Measurements from ENCODE around the gene HELB.

The HELB gene

DNA sequence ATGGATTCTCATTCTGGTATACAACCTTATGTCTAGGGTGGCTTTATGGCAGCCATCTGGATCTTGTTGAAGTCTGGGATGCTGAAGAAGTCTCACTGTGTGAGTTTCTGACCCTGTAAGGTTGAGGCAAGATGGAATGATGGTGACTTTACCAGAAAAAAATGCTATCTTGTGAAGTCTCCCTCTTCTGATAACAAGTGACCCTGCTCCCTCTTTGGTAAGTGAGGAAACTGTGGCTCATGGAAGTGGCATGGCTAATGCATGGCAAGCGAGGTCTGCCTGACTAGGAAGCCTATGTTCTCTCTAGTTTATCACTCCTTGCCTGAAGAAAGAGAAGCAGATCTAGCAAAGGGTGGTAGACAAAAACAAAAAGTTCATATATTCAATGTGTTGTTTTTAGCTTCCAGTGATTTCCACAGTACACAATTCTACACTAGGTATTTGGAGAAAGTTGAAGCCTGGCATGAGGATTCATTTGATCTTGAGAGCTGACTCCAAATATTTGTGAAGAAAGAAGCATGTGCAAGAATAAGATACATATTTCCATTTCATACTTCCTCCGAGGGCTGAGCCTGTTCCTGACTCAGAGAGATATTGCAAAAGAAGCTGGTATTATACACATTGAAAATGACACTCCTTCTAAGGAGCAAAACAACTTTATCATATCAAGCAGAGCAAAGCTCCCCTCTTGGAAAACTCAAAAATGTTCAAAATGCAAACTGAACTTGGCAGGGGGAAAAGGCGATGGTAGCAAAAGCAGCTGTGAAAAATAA is 63.6 kb downstream of the HELB start:
- DNase-seq (ENCODE audit: low spot score), result no peak

DNA sequence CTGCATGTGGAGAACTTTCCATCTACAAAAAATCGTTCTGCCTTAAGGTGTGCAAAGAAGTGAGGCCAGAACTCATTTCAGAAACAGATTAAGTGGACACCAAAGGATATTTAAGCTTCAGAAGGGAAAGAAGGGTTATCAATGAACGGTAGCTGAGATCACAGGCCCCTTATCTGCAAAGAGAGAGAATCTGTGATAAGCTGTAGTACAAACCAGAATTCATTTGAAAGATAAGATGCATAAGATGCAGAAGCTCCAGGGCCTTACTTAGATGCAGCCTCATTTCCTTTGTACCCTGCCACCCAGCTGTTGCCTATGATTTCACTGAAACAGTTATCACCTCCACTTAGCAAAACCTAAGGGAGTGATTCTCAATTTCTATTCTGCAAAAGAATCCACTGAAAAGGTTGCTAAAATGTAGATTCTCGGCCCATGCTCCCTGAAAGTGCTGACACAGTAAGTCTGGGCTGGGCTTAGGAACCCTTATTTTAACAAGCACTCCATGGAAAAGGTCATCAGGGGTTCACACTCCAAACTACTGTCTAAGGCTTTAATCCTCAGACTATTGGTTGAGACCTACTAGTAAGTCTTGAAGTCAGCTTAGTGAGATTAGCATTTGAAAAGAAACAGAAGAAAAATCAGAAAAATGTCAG is 64.8 kb downstream of the HELB start:
- DNase-seq (ENCODE audit: low spot score), result no peak

DNA sequence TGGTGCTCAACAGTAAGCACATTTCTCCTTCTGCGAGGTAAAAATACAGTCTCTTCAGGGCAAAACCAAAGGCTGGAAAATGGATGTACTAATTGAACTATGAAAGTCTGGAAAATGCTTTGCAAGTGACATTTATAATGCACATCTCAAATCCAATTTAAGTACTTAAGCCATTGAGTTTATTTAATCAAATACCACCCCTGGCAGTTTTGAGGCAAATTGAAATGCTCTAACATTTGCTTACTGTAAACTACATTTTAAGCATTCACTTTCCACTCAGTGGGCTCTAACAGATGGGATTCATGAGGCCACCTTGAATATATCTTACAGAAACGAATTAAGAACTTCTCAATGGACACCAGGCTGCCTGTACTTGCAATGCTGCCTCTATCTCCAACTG is 69.7 kb downstream of the HELB start:
- no peak for DNase-seq (ENCODE audit: low spot score)

DNA sequence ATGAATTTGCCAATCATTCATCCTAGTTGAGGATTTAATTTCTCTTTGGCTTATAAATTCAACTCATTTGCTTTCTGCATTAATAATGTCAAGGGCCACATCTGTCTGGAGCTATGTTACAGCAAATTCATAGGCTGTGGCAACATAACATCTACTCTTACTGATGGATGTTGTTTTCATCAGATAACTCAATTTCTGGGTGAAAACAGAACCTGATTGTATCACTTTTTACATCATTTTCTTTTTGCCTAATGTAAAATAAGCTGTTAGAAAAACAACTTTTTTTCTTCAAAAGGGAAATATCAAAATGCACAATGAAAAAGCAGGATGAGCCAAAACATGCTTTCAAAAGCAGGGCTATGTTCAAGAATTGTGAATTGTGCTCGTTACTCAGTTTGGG is 73.3 kb downstream of the HELB start:
- no peak for DNase-seq (ENCODE audit: low spot score)

DNA sequence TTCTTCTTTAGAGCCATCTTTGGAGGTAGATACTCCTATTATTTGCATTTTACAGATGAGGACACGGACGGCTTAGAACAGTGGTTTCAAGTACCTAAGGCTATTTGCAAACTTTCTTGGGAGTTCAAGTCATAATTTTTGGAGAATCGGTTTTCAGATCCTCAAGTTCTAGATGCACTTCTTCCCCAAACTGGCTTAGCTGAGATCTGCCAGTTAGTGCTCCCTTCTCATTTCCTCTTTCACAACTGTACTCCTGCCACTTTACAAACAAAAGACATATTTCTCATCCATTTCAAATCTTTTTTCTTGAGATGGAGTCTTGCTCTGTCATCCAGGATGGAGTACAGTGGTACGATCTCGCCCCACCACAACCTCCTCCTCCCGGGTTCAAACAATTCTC is 77.3 kb downstream of the HELB start:
- DNase-seq (ENCODE audit: low spot score), result no peak

DNA sequence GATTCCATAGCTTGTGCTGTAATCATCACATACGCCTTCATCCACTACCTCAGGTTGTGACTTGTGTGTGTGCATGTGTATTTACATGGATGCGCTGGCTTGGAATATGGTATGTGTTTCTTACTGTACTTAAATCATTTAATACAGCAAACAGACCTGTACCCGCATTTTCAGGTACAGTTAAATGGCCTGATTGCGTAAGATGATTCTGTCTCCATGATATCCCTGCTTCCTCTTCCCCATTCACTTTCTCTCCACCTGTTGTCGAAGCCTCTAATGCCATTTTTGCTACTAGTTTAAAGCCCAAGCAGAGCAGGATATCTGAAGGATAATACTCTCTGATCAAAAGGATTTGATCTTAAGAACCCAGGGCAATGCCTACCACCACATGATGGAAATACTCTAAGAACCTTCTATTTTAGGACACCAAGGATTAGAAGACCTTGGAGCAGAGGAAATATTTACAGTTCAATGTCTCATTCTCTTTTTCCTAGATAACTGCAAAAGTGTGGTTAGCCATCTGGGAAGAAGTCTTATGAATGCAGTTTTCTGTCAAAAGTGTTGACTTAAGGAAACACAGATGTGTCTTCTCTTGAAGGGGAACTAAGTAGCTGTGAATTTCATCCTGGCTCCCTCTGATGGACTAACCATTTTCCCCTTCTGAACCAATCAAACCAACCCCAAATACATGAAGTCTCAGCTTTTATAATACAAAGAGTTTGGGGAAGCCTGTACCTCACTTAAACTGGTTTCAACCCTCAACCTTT is 78.7 kb downstream of the HELB start:
- DNase-seq (ENCODE audit: low spot score), result no peak

DNA sequence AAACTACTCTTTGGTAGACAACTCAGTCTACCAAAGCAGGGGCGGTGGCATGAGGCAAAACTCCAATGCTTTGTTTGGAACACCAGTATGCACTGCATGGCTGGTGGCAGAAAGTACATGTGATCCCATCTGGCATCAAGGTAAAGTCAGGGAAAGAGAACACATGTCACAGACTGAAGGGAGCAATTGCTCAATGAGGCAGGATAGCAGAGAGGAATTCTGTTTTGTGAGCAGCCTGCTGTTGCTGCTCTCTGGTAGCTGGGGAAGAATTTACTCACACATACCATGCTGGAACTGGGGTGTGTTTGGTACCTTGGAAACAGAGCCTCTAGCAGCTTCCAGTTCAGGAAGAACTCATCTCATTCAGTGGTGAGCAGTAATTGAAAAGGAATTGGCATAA is 84.8 kb downstream of the HELB start:
- DNase-seq (ENCODE audit: low spot score), result no peak
